ENCODE data around the gene PTPRD. TPM values are rescaled to one million over a fixed set of nuclear protein-coding genes. Genes with fewer than 3 reads are reported as not detected.

PTPRD gene
- total RNA-seq, 1 donor from 2014 or later, result 136 TPM

GRCh38 chr9:8391566-8391965 lies 2221.2 kb downstream of the PTPRD start:
- Mint-ChIP-seq H3K4me1 (no peaks in the 10 kb centered on the region), H3K4me3 (no peak overlapping the region), H3K9me3 (no peaks in the 10 kb centered on the region), H3K27me3 (ENCODE audit: insufficient read depth, low read depth) (no peaks in the 10 kb centered on the region), H3K27ac (no peak overlapping the region), H3K36me3 (peaks cover 14% of the 10 kb centered on the region)
- Histone ChIP-seq H3K4me3 (no peak overlapping the region), H3K9me3 (ENCODE audit: low read depth) (no peaks in the 10 kb centered on the region), H3K9ac (no peak overlapping the region), H4K20me1 (ENCODE audit: low read depth) (no peaks in the 10 kb centered on the region), H3K79me2 (ENCODE audit: low read depth) (no peaks in the 10 kb centered on the region), H3K4me2 (no peak overlapping the region), H3K36me3 (no peaks in the 10 kb centered on the region), H3F3A (ENCODE audit: low read depth) (no peaks in the 10 kb centered on the region), H2AFZ (replicated peaks) (no peak overlapping the region), H3K4me1 (peaks cover 10% of the 10 kb centered on the region), H3K27ac (no peak overlapping the region), H3K27me3 (no peaks in the 10 kb centered on the region)
- DNase-seq (ENCODE audit: low spot score), result no peak
- TF ChIP-seq EZH2phosphoT487 (IDR thresholded peaks at IDR 0.05), result no peak
- no peak for TF ChIP-seq EZH2 (IDR thresholded peaks at IDR 0.05)
- TF ChIP-seq CTCF (IDR thresholded peaks at IDR 0.05), result no peak

- Mint-ChIP-seq H3K4me3 (no peak overlapping the region), H3K27me3 (ENCODE audit: insufficient read depth, low read depth) (no peaks in the 10 kb centered on the region), H3K36me3 (peaks cover 14% of the 10 kb centered on the region), H3K27ac (no peak overlapping the region), H3K9me3 (no peaks in the 10 kb centered on the region), H3K4me1 (no peaks in the 10 kb centered on the region)
- Histone ChIP-seq H3F3A (ENCODE audit: low read depth) (no peaks in the 10 kb centered on the region), H3K79me2 (ENCODE audit: low read depth) (no peaks in the 10 kb centered on the region), H3K4me3 (no peak overlapping the region), H3K27me3 (no peaks in the 10 kb centered on the region), H3K36me3 (no peaks in the 10 kb centered on the region), H3K4me2 (no peak overlapping the region), H4K20me1 (ENCODE audit: low read depth) (no peaks in the 10 kb centered on the region), H3K9me3 (ENCODE audit: low read depth) (no peaks in the 10 kb centered on the region), H3K9ac (no peak overlapping the region), H3K4me1 (peaks cover 10% of the 10 kb centered on the region), H2AFZ (replicated peaks) (no peak overlapping the region), H3K27ac (no peak overlapping the region)
- no peak for TF ChIP-seq CTCF (IDR thresholded peaks at IDR 0.05)
- TF ChIP-seq EZH2 (IDR thresholded peaks at IDR 0.05), result no peak
- no peak for TF ChIP-seq EZH2phosphoT487 (IDR thresholded peaks at IDR 0.05)
- no peak for DNase-seq (ENCODE audit: low spot score)
These were observed 2221.7 kb downstream of the PTPRD start for GRCh38 chr9:8391132-8391531.

GRCh38 chr9:8390571-8390970 lies 2222.2 kb downstream of the PTPRD start:
- Mint-ChIP-seq H3K4me3 (no peak overlapping the region), H3K9me3 (no peaks in the 10 kb centered on the region), H3K36me3 (peaks cover 14% of the 10 kb centered on the region), H3K27ac (no peak overlapping the region), H3K27me3 (ENCODE audit: insufficient read depth, low read depth) (no peaks in the 10 kb centered on the region), H3K4me1 (no peaks in the 10 kb centered on the region)
- H3K9me3 ChIP-seq (ENCODE audit: low read depth), result no peaks in the 10 kb centered on the region
- H4K20me1 ChIP-seq (ENCODE audit: low read depth), result no peaks in the 10 kb centered on the region
- no peaks in the 10 kb centered on the region for H3K79me2 ChIP-seq (ENCODE audit: low read depth)
- H3K27me3 ChIP-seq, result no peaks in the 10 kb centered on the region
- H3K4me1 ChIP-seq, result peaks cover 10% of the 10 kb centered on the region
- no peak for DNase-seq (ENCODE audit: low spot score)
- no peaks in the 10 kb centered on the region for H3F3A ChIP-seq (ENCODE audit: low read depth)
- H3K36me3 ChIP-seq, result no peaks in the 10 kb centered on the region
- no peak overlapping the region for H3K4me2 ChIP-seq
- no peak overlapping the region for H3K27ac ChIP-seq
- no peak overlapping the region for H3K9ac ChIP-seq
- no peak for TF ChIP-seq EZH2 (IDR thresholded peaks at IDR 0.05)
- no peak for TF ChIP-seq EZH2phosphoT487 (IDR thresholded peaks at IDR 0.05)
- no peak for TF ChIP-seq CTCF (IDR thresholded peaks at IDR 0.05)
- no peak overlapping the region for H2AFZ ChIP-seq (replicated peaks)
- no peak overlapping the region for H3K4me3 ChIP-seq

Data from neural progenitor cell (in vitro differentiated cells).